ENCODE measurements around the gene RCAN2.
"Not testable (repeated sequence)": the region's sequence is repeated elsewhere in the genome, so short reads cannot be mapped to it uniquely, and the experiment has no call there.

The RCAN2 gene

DNA sequence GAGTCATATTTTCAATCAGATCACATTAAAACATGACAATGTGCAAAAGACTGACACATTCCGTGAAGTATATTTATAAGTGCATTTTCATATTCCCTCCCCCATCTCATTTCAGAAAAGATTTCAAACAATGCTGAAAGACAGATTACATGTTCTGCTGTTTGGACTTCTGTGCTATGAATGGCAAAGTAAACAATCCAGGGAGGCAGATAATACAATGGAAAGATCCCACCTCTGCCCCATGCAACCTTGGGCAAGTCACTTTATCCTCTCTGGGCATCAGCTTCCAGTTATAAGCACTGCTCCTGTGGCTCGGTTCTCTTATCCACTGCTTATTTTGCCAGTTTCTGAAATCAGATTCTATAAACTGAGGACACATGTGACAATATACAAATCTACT lies 110.2 kb downstream of the RCAN2 start:
- no peak for DNase-seq

- DNase-seq = no peak
These were observed 111.0 kb downstream of the RCAN2 start for GRCh38 chr6:46380152-46380807.

GRCh38 chr6:46378882-46379416 lies 112.3 kb downstream of the RCAN2 start:
- DNase-seq = no peak

DNA sequence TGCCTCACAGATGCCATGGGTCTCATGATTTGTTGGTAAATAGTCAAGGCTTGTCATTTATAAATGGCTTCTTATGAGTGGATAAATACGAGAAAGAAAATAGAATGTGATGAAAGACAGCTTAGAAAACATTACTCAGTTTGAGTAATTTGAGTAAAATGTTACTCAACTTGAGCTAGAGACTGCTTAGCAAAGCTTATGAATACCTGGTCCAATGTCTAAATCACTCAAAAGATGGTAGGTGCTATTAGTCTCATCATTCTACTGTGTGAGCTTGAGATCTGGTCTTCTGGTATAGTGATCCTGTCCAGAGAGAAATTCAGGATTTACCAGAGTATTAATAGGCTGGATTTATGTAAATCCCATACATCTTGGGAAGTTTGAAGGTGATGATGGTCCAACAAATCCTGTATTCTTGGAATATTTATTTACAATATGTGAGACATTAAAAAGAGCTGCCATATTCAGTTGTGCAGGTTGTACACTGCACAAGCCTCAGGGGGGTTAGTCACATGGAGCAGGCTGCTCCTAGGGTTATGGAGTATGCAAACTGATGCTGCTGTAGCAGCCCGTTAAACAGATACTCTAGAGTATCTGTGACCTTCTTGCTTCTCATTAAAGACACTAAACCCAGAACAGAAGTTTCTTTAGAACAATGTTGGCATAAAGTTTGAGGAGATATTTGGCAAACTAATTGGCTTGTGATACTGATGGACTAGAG lies 112.9 kb downstream of the RCAN2 start:
- no peak for DNase-seq

- no peak for DNase-seq
These were observed 114.0 kb downstream of the RCAN2 start for GRCh38 chr6:46377209-46377608.

- DNase-seq = peak; percentile 8
These were observed 114.6 kb downstream of the RCAN2 start for GRCh38 chr6:46376562-46377061.

DNA sequence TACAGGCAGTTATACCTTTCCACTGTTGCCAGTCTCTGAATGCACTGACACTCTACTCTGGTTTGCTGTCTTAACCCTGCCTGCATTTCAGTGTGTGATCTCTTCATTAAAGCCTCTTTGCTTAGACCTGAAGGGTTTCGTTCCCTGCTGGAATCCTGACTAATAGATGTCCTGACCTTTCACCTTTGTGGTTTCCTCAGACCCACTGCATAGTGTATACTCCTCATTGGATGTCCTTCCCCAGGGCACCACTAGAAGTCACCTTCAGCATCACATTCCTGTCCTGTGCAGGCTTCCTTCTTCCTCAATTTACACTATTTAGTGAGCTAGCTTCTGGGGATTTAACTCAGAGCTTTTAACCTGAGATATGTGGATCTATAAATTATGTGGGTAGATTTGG lies 120.6 kb downstream of the RCAN2 start:
- DNase-seq = no peak

GRCh38 chr6:46368169-46368536 lies 123.1 kb downstream of the RCAN2 start:
- DNase-seq = no peak

DNA sequence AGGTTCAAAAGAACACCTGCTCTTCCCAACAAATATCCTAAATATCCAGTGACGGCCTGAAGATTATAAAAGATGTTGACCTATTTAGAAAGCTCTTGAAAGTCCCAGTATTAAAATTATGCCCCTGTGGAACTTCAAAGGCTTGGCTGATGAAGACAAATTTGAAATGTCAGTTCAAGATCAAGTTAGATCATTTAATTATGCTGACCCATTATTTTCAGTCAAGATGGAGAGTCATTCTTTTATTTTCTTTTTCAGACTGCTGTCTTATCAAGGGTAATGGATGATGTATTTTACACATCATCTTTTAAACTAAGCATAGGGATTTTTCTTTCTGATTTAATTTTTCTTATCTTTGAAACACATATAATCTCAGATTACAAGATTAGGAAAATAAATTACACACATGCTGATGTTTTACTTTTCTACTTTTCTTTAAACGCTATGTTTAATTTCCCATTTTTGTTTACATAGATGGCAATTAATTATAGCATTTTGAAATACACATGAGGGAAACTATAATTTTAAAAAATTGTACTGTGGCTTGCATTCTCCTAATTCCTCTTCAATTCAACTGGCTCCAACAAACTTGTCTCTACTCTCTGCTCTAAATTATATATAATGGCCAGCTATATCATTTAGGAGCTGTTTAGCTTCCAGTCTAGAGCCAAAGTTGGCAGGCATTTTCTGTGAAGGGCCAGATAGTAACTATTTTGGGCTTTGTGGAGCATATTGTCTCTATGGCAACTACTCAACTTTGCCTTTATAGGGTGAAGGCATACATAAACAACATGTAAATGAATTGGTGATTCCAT lies 123.7 kb downstream of the RCAN2 start:
- no peak for DNase-seq

GRCh38 chr6:46366190-46366900 lies 124.9 kb downstream of the RCAN2 start:
- DNase-seq = no peak

DNA sequence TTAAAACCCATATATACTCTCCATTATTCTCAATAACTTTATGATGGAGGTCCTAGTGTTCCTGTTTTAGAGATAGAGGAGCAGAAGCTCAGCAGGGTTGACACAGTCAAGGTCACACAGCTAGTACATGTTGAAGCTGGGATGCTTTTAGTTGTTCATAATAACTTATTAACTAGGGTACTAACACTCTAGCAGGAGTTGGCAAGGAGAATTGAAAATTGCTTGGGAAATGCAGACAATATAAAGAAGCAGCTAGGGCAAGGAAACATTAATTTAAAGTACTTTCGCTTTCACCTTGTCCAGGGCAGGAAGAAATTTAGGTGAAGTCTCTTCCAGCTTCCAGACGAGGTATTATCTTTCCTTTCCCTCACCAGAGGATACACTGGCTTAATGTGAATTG lies 133.7 kb downstream of the RCAN2 start:
- DNase-seq = no peak

DNA sequence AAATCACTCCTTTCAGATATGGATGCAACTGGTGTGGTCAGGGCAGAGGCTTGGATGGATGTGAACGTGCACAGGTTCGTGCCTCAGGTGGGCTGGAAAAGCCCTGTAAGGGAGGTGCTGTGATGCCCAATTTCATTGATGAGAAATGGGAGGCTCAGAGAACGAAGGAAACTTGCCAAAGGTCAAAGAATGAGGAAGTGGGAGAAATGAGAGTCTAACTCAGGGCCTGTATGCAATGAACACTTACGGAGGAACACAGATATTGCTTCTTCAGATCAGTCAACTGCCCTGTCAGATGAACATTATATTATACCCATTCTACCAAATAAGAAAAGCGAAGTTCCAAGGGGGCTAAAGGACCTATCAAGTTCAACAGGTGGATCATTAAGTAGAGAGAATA lies 134.7 kb downstream of the RCAN2 start:
- no peak for DNase-seq

GRCh38 chr6:46353528-46353927 lies 137.7 kb downstream of the RCAN2 start:
- DNase-seq = no peak

DNA sequence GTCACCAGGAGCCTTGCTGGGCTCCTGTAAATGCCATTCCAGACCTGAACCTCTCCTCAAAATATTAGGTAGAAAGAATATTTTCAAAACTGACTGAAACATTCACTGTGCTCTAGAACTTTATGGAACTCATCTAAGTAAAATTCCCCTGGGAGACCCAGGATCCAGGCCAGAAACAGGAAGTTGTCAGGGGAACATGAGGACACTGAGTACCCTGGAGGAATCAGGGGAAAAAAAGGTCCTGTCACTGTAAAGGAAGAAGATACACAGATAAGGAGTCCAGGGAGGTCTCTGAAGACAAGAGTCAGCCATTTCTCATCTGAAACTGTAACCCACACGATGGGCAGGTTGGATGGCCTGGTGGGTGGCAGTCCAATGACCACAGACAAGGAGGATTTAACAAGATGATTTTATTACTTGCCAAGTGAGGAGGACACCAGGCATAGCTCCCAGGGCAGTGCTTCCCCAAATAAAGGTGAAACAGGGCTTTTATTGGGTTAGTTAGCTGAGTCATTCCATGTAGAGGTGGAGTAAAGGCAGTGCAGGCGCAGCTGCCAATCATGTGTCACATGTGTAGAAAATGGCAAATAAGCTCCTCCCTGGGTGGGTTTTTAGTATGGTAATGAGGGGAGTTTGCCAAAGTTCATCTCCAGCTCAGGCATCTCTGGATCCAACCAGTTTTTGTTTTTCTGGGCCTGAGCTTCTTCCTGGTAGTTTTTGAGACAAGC lies 138.5 kb downstream of the RCAN2 start:
- no peak for DNase-seq

DNA sequence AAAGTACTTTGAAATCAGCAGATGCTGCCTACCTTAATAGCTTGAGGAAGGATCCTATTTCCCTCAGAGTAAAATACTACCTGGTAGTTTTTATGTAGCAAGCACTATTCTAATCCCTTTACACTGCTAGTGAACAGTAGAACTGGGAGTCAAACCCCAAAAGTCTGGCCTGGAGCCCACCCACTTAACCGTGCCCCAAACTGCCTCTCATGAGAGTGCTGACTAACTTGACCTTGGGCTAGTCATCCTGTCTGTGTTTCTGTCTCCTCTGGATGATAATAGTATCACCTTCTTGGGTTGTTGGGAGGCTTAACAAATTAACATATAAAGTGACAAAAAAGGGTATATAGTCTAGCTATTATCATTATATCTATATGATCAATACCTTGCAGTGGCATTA lies 140.5 kb downstream of the RCAN2 start:
- DNase-seq = no peak

DNA sequence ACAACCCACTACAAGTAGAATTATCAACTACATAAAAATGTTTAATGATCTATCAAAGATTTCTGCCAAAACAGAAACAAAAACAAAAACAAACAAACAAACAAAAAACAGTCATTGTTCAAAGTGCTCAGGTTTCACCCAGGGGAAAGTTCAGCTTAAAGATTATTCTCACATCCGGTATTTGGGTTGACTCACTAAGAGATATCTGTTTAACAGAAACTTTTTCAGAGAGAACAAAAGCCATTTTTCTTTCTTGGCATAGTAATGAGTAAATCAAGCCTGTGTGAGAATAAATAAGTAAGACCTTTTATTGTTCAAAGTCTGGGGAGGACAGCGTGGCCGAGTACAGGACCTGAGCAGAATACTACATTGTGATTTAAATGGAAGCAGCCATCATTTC lies 143.6 kb downstream of the RCAN2 start:
- no peak for DNase-seq

DNA sequence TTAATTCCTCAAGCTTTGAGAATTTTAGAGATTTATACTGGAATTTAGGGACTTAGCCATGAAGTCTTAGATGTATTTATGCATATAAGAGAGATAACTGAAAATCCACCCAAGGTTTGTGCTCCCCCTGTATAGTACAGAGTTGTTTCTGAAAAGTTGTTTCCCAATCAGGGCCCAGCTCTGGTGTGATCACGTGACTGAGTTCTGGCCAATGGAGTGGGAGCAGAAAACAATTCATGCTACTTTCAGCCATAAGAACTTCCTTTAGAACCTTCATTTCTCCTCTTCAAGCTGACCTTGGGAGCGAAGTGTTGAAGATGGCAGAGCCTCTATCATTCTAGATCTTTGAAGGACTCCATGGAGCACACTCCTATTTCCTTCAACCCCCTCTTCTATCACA lies 151.0 kb downstream of the RCAN2 start:
- DNase-seq = no peak

GRCh38 chr6:46338131-46338530 lies 153.1 kb downstream of the RCAN2 start:
- no peak for DNase-seq

DNA sequence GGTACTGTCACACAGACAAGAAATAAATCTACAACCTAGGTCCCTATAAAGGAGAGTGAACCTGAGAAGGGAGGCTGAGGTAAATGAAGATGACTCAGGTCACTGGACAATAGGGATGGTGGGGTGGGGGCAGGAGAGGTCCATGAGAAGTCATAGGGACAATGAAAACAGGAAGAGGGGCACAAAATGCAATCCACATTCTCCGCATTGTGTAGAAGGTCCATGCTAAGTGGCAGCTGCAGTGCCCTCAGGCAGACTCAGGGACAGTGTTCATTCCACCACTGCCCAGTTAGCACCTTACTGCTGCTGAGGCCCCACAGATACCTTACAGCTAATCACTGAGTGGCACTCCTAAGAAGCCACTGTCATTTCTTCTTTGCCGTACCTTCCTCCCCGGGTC lies 156.8 kb downstream of the RCAN2 start:
- DNase-seq = no peak

GRCh38 chr6:46333481-46333880 lies 157.8 kb downstream of the RCAN2 start:
- no peak for DNase-seq

DNA sequence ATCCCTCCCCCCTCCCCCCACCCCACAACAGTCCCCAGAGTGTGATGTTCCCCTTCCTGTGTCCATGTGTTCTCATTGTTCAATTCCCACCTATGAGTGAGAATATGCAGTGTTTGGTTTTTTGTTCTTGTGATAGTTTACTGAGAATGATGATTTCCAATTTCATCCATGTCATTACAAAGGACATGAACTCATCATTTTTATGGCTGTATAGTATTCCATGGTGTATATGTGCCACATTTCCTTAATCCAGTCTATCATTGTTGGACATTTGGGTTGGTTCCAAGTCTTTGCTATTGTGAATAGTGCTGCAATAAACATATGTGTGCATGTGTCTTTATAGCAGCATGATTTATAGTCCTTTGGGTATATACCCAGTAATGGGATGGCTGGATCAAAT lies 158.8 kb downstream of the RCAN2 start:
- not testable (repeated sequence) for DNase-seq

GRCh38 chr6:46331461-46331860 lies 159.8 kb downstream of the RCAN2 start:
- no peak for DNase-seq

Measured in NK-92 treated with Interleukin-12 subunit alpha and Interleukin-12 subunit beta, amount 100 ng/mL, for 24 hours (cell line).